ENCODE measurements around the gene TNF.

TNF gene

DNA sequence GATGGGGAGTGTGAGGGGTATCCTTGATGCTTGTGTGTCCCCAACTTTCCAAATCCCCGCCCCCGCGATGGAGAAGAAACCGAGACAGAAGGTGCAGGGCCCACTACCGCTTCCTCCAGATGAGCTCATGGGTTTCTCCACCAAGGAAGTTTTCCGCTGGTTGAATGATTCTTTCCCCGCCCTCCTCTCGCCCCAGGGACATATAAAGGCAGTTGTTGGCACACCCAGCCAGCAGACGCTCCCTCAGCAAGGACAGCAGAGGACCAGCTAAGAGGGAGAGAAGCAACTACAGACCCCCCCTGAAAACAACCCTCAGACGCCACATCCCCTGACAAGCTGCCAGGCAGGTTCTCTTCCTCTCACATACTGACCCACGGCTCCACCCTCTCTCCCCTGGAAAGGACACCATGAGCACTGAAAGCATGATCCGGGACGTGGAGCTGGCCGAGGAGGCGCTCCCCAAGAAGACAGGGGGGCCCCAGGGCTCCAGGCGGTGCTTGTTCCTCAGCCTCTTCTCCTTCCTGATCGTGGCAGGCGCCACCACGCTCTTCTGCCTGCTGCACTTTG lies at the start of gene TNF:
TSS of gene TNF (plus strand) at position 231 of the 567 bp plus-strand sequence. CDS start at position 408, 177 bp downstream.
- DNase-seq: no peak

DNA sequence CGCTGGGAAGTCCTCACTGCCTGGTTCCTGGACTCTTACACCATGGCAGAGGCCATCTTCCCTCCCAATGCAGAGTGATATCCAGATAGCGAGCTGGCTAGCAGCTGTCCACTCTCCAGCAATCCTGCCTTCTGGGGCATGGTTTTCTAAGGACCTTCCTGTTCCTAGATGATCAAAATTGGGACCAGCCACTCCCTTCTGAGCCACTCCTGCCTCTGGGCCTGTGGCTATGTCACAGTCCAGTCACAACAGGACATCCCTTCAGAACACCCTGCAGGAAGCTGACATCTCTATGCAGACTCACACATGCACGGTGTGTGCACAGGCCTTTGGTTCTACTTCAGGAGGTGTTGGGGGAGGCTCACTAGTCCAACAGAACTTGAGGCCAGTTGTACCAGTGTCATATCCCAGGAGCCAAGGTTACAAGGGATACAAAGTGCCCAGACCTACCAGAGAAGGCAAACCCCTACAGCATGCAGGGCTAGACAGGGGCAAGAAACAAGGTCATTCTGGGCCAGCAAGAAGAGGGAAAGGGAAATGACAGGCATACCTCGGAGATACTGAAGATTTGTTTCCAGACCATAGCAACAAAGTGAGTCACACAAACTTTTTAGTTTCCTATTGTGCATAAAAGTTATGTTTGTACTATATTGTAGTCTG lies 49.3 kb upstream of the TNF start:
- DNase-seq: no peak

DNA sequence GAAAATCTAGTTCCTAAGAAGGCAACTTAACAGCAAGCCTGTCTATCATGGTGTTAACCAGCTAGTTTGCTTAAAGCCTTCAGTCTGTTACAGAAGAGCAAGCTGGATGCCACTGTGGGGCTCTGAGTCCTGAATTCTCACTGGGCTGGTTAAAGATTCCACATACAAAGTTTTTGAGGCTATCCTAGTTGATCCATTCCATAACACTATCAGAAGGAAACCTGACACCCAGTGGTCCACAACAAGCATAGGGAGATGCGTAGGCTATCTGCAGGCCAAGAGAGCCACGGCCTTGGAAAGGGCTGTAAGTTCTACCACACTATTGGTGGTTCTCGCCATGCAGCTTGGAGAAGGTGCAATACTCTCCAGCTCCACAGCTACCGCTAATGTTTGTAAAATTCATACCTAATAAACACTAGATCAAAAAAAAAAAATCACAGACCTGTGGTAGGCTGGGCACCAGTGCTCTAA lies 47.0 kb upstream of the TNF start:
- DNase-seq: no peak

DNA sequence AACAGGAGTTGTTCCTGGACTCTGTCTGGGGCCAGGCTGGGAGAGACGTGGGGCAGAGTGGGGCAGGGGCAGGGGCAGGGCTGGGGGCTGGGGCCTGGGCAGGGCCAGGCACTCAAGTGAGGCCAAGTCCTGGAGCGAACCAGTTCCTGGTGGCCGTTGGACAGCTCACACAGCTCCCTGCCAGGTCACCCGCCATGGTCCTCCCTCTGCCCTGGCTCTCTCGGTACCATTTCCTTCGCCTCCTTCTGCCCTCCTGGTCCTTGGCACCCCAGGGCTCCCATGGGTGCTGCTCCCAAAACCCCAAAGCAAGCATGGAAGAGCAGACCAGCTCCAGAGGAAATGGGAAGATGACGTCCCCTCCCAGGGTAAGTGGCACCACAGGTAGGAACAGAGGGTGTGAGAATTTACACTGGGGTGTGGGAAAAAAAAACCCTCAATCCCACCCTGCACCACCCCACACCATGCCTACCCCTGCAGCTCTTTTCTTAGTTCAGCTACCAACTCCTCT lies 46.5 kb upstream of the TNF start, which contains the start of gene MCCD1:
TSS of gene MCCD1 (plus strand) at position 142 of the 508 bp plus-strand sequence. CDS start at position 195, 53 bp downstream.
- no peak for DNase-seq

DNA sequence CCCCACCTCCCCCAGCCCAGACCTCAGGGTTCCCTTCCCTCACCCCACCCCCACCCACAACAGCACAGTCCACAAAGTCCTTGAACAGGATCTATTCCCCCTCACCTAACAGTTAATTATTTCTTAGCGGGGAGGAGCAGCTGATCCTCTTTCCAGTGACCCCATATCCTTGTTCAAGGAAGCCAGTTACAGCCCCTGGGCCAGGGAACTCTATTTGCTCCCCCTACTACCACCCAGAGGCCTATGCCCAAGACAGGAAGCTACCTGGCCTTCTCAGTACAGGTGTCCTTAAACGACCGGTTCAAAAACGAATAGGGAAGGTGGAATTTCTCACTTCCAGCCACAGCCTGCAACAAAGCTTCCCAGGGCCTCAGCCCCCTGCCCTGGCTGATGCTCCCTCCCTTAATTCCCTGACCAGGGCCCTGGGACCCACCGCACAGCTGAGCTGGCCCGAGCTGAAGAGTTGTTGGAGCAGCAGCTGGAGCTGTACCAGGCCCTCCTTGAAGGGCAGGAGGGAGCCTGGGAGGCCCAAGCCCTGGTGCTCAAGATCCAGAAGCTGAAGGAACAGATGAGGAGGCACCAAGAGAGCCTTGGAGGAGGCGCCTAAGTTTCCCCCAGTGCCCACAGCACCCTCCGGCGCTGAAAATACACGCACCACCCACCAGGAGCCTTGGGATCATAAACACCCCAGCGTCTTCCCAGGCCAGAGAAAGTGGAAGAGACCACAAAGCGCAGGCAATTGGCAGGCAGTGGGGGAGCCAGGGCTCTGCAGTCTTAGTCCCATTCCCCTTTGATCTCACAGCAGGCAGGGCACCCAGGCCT lies 45.8 kb upstream of the TNF start:
- no peak for DNase-seq

DNA sequence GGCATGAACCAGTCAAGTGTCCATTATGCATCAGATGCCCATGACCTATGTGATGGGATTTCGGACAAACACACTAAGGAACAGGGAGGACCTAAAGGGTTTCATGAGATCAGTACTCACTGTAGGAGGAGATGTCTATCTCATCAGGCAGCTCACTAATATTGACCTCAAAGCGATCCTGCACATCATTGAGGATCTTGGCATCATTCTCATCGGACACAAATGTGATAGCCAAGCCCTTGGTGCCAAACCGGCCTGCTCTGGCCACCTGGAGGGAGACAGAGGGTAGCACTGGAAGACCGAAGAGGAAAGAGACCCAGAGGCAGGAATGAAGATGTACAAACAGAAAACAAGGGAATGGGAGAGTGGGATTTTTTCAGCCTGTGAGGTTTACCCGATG lies 44.7 kb upstream of the TNF start:
- no peak for DNase-seq

DNA sequence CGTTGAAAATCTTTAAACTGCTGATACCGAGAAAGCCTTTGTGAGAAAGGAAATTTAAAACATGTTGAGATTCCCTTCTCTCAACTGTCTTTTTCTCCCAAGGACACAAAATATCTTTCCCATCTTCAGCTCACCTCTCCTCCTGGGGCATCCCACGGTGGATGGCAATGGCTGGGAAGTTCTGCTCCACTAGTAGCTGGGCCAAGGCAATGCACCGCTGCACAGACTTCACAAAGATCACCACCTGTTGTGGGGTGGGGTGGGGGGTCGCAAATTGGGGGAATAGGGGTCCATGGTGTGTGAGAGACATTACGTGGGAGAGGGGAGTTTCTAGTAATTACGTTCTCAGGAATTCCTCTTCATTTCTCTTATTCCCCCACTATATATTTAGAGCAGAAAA lies 44.2 kb upstream of the TNF start:
- DNase-seq: no peak

DNA sequence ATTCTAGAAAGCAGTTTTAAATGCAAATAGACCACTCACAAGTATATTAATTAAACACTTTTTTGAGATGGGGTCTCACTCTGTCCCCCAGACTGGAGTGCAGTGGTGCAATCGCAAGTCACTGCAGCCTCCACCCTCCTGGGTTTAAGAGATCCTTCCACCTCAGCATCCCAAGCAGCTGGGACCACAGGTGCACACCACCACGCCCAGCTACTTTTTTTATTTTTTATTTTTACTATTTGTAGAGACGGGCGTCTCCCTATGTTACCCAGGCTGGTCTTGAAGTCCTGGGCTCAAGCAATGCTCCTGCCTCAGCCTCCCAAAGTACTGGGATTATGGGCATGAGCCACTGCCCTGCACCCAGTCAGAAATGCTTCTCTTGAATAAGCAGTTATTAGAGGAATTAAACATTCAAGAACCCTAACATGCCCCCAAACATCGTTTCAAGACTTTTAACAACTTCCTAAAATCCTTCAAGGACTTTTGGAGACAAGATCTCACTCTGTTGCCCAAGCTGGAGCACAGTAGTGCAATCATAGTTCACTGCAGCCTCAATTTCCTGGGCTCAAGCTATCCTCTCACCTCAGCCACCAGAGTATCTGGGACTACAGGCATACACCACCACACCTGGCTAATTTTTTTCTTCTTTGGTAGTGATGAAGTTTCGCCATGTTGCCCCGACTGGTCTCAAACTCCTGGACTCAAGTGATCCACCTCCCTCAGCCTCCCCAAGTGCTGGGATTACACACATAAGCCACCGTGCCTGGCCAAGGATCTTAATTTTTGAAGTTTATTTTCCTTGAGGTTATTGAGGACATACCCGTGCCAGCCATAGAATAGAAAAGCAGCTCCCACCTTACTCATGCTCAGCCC lies 43.4 kb upstream of the TNF start:
- no peak for DNase-seq

DNA sequence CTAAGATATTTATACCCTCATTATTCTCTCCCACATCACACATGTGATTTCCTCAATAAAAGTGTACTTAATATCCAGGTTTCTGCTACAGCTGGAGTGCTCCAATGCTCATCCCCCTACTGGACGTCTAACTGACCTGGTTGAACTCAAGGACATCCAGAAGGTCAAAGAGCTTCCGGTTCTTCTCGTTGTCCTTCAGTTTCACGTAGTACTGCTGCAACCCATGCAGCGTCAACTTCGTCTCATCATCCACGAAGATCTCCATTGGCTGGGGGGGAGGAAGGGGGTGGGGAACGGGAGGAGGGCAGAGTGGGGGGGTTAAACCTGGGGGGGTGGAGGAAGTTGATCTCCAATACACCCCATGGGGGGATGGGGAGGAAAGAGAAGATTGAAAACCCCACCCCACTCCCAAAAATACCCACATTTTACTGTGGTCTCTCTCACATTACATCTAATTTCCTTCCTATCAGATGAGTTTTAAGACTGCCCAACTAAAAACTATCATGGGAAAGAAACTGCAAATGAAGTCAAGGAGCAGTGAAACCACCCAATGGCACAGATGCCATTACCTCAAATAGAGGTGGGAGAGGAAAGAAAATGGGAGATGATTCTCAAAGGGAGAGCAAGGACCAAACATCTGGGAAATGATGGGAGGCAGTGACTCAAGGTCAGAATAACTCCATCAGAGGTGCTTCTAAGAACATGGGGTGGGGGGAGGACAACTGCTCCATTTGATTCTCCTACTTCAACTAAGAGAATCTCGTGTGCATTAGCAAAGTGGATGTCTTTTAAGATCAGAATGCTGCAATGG lies 42.5 kb upstream of the TNF start:
- DNase-seq: no peak

DNA sequence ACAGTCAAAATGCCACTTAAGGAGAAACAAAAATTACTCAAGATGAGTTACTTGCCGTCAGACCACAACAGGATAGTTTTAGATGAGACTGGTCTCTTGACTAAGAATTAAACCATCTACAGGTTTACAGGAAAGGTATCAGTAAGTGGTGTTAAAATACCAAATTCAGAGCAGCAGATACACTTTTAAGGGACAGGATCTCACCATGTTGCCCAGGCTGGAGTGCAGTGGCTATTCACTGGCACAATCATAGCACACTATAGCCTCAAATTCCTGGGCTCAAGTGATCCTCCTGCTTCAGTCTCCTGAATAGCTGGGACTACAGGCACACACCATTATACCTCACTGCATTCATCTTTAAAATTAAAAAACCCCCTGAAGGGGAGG lies 41.9 kb upstream of the TNF start:
- no peak for DNase-seq

DNA sequence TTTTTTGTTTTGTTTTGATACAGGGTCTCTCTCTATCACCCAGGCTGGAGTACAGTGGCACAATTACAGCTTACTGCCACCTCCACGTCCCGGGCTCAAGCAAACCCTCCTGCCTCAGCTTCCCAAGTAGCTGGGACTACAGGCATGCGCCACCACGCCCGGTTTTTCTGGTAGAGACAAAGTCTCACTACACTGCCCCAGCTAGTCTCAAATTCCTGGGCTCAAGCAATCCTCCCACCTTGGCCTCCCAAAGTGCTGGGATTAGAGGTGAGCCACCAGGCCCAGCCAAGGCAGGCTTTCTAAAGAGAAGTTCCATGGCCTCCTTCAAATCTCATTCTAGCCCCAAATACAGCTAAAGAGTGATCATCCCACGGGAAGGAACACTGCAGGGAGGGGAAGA lies 41.4 kb upstream of the TNF start:
- no peak for DNase-seq

DNA sequence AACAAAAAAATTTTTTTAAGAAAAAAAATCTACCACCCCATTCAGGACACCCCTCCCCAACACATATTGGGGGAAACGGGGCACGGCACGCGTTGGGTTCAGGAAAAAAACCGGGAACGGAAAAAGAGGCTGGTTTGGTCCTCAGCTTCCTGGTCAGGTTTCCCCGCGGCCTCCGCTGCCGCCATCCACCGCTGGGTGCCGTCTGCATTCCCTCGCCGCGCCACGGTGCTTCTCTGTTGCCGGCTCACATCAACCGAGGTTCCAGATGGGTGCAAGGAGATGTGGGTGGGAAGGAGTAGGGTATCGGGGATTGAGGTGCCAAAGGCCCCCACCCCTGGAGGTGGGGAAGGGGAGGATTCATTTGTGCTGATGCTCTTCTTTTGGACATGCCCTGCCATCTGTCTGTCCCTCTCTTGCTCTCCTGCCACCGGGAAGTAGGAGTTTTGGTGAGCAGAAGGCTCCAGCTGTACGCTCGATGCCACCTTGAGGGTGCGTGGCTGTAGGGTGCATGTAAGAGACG lies 40.8 kb upstream of the TNF start:
- no peak for DNase-seq

DNA sequence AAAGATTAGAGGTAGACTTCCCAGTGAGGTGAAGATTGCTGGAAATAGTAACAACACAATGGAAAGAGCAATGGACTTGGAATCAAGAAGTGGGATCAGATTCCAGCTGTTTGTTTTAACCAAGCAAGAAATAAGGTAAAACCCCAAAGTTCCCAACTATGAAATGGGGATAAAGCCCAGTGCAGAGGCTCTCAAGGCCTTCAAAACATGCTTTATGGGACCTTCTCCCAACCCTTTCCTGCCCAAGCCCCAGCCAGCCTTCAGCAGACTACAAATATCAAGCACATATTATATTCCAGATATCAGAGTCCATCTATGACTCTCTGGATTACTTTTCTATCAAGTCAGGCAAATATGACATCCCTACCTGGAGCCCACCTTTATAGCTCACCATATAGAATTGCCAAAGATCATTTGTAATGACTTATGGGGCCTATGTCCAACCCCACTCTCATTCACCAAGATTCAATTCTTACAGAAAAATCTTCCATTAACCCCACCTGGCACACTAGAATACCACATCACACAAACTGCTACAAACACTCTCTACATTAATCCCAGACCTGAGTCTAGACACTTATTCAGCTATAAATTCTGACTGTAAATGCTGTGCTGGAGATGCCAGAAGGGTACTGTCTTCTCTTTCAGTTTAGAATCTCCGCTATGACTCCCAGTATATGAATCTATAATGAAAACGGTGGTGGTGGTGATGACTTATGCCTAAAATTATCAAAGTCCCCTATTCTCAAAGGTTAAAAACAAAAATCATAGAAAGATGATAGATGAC lies 39.6 kb upstream of the TNF start:
- DNase-seq: no peak

DNA sequence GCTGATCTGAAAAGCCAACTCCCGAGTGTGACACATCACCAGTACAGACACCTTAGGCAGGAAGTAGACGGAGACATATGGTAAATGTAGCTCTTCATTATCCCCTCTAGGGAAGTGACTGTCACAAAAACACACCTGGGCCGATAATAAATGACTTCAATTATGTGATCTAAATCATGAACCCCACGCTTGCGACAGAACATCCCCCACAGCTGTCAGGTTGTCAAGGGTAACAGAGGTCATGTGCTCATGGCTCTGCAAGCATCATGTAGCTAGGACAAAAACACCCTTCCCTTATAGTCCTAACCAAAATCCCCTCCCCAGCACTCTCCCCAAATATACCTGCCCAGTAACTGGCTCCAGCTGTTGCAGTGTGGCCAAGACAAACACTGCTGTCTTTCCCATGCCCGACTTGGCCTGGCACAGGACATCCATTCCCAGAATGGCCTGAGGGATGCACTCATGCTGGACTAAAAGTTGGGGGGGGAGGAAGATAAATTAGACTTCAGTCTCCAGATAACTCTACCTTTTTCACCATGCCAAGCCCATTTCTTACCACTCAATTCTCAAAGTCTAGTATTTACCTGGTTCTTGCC lies 36.5 kb upstream of the TNF start:
- DNase-seq: no peak

DNA sequence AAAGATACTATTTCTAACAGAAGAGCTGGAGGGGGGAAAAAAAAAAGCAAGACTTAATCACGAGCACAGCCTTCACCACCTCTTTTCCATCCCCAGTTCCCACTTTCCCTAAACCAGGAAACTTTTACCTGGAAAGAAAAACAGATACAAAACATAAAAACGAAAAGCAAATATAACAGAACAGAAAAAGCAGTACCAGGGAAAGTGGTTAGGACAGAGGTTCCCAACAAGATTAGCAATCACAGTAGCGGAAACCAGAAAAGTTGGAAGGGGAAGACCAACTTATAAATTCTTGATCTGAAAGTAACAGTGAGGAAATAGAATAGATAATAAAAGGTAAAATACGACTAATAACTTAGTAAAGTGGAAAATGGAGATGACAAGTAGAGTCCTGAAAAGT lies 34.7 kb upstream of the TNF start:
- no peak for DNase-seq

DNA sequence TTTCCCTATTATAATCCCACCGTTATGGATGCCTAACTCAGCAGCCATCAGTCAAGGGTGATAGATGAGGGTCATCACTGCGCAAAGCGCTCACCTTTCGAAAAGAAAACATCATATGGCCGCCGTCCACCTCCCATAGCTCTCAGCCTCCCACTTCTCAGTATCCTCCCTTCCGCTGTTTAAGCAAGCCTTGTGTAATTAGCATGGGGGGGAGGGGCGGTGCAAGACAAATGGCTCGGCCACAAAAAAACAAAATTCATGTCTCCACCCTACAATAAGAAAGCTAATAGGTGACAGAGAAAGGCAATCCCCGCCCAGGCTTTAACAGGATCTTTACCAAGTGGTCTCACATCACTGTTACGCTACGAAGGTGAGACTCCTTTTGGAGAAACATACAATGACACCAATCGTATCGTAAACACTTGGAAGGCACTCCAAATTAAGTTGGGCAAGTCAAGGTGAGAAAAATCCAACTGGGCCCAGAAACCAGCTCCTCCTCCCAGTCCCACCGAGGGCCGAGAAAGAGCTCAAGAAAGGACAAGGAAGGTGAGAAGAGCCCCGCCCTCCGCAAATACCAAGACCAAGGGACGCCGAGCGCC lies 34.2 kb upstream of the TNF start:
- DNase-seq: no peak

DNA sequence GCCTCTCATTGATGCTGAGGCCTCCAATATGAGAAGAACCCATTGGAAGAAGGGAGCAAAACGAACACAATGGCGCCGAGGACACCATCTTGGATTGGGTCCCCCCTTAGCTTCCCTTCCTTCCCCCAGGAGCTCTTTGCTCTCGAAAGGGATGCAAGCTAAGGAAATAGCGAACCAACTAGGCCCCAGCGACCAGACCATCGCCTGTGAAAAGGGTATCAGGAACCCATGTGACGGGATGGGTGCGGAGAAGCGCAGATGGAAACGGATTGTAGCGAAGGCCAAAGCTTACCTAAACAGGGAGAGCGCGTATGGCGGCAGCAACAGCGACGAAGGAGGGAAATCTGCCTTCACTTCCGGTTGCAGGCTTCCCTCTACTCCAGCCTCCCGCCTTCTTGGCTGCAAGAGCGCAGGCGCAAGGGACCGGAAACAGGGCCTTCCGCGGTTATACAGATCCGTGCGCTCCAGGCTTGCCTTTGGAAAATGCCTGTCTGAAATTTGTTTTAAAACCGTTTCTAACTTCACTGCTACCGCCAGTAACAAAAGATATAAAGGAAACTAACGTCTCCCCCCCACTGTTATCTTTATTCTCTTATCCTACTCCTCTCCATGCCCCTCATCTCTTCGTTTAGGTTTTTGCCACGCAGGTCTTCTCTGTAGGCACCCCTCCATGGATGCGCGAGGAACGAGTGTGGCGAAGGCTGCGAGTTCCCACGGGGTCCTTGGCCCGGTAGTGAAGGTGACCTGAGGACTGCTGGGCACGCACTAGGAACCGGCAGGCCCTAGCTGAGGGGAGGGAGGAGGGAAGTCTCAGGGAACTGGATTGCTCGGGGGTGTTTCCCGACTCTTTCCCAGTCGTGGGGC lies 33.5 kb upstream of the TNF start, which contains the start of gene DDX39B:
TSS of gene DDX39B (minus strand) at position 346 of the 864 bp plus-strand sequence. CDS start 1,471 bp downstream, outside the sequence.
- peak; percentile 97 for DNase-seq

DNA sequence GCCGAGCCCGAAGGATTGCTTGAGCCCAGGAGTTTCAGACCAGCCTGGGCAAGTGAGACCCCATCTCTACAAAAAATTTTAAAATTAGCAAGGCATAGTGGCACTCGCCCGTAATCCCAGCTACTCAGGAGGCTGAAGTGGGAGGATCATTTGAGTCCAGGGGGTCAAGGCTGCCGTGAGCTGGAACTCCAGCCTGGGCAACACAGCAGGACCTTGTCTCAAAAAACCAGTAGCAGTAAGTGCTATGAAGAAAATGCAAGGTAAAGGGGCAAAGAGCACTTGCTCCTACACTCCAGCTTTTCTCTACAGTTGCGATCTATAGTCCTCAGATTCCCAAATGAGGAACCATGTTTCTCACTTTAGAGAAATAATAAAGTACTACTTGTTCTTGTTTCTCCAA lies 31.7 kb upstream of the TNF start:
- no peak for DNase-seq

DNA sequence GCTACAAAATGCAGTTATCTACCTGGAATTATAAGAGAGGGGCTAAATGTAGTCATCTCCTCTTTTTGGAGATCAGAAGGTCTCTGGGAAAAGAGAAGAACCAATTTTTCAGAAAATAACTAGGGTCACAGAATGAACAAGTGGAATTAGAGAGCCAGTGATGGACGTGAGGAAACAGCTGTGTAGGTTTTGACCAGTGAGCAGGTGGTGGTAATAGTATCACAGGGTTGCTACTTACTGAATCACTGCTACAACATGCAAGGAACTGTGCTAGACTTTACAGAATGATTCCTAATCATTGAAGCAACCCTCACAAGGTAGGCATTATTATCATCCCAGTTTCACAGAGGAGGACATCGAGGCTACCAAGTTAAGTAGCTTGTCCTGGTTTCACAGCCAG lies 30.7 kb upstream of the TNF start:
- no peak for DNase-seq

All from DMS153 (cell line).